Nephron progenitor cell (in vitro differentiated cells): ENCODE results near the gene CERS6.

Source experiments
- DNase-seq: peaks from one replicate; pipeline ENCODE4 v3.0.0; 2021
- H3K27ac Mint-ChIP-seq: 2 replicates; pipeline ENCODE4 v1.8.0; 2021; ENCODE audit warnings: mild to moderate bottlenecking, moderate library complexity, mixed read lengths
- H3K27me3 Mint-ChIP-seq: 2 replicates; pipeline ENCODE4 v1.8.0; 2021; ENCODE audit warnings: mild to moderate bottlenecking, low read depth, mixed read lengths; ENCODE audit not compliant: poor library complexity
- H3K36me3 Mint-ChIP-seq: 2 replicates; pipeline ENCODE4 v1.8.0; 2021; ENCODE audit warnings: low read depth, mixed read lengths
- H3K4me1 Mint-ChIP-seq: 2 replicates; pipeline ENCODE4 v1.8.0; 2021; ENCODE audit warnings: mixed read lengths
- H3K4me3 Mint-ChIP-seq: 2 replicates; pipeline ENCODE4 v1.8.0; 2021; ENCODE audit warnings: mild to moderate bottlenecking, moderate library complexity, mixed read lengths
- H3K9me3 Mint-ChIP-seq: 2 replicates; pipeline ENCODE4 v1.8.0; 2021; ENCODE audit warnings: mild to moderate bottlenecking, moderate library complexity, mixed read lengths
- CTCF ChIP-seq: fragments of 200-600 bp; sonication (generic); IDR thresholded peaks from 2 replicates; pipeline ENCODE4 v1.5.0; 2021; ENCODE audit warnings: antibody characterized with exemption

Gene CERS6

DNA sequence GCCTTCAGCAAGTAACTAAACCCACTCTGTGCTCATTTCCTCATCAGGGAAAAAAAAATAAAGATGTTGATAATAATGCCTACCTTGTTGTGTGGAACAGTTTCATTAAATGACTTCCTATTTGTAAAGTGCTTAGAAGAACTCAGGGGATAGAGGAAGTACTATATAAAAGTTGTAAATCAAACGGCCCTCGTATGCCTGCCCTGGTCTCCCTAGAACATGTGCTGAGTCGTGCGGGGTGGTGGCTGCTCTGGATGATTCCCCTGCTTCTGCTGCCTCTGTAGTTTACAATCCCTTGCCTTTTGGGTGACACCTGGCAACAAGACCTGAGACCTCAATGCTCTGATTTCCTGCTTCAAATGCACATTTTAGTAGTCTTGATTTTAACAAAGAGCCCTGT is 170.0 kb downstream of the CERS6 start:
- H3K4me3 Mint-ChIP-seq = no peak overlapping the region
- peaks cover 3% of the 10 kb centered on the region for H3K27me3 Mint-ChIP-seq
- no peak for DNase-seq
- no peak for TF ChIP-seq CTCF
- H3K27ac Mint-ChIP-seq = peak overlapping the region; percentile 45
- H3K4me1 Mint-ChIP-seq = peaks cover 41% of the 10 kb centered on the region
- no peaks in the 10 kb centered on the region for H3K36me3 Mint-ChIP-seq
- H3K9me3 Mint-ChIP-seq = no peaks in the 10 kb centered on the region

DNA sequence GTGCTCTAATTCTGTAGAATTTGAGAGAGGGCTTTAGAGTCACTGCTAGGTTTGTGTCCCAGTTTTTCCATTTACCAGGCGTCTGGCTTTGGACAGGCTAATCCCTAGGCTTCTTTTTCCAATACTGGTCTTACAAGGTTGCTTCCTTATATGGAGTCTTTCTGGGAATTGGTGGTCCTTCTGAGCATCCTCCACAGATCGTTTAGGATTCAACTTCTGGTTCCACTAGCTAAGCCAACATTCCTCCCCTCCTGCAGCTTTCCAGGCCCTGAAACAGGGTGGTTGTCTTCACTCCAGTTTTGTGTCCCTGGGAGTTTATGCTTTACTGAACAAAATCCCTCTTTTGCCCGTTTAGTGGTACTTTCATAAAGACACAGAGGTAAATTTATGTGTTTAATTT is 170.6 kb downstream of the CERS6 start:
- Mint-ChIP-seq H3K27ac (no peak overlapping the region), H3K27me3 (no peaks in the 10 kb centered on the region), H3K4me3 (no peak overlapping the region), H3K4me1 (peaks cover 41% of the 10 kb centered on the region), H3K36me3 (no peaks in the 10 kb centered on the region), H3K9me3 (no peaks in the 10 kb centered on the region)
- DNase-seq = no peak
- TF ChIP-seq CTCF = no peak

DNA sequence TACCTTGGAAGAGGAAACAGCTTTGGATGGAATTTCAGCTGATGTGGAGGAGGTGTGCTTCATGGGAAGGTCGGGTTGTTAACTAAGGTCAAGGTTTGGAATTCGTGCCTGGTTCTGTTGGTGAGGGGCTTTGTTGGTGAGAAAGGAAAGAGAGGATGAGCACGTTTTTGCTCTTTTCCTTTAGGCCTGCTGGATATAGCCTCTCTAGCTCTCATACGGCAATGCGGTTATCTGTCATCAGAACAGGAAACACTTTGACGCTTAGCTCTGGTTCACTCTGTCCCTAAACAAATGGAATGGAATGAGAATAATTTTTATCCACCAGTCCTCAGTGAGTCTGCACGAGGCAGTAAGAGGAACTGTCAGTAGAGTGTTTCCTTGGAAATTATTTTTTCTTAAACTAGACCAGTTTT is 176.6 kb downstream of the CERS6 start:
- no peak overlapping the region for H3K4me3 Mint-ChIP-seq
- DNase-seq = no peak
- H3K27me3 Mint-ChIP-seq = no peaks in the 10 kb centered on the region
- no peaks in the 10 kb centered on the region for H3K9me3 Mint-ChIP-seq
- no peak for TF ChIP-seq CTCF
- H3K36me3 Mint-ChIP-seq = no peaks in the 10 kb centered on the region
- H3K4me1 Mint-ChIP-seq = peaks cover 40% of the 10 kb centered on the region
- peak overlapping the region; percentile 60 for H3K27ac Mint-ChIP-seq

DNA sequence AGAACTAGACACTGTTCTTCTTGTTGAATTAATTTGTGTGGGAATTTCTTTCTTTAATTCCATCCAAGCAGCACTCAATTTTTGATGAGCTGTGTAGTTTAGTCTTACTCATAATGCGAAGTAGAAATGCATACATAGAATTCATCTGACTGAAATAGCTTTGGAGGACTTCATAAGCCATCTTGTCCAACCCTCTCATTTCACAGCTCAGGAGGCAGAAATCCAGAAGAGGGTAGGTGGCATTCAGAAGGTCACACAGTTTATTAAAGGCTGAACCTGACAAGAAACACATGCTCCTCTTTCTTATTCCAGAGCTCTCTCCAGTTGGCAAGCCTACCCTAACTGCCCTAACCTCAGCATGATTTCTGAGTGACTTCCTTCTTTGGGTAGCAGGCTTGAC is 177.1 kb downstream of the CERS6 start:
- TF ChIP-seq CTCF = no peak
- peaks cover 38% of the 10 kb centered on the region for H3K4me1 Mint-ChIP-seq
- no peaks in the 10 kb centered on the region for H3K36me3 Mint-ChIP-seq
- no peak for DNase-seq
- H3K27me3 Mint-ChIP-seq = no peaks in the 10 kb centered on the region
- H3K9me3 Mint-ChIP-seq = no peaks in the 10 kb centered on the region
- no peak overlapping the region for H3K4me3 Mint-ChIP-seq
- peak overlapping the region; percentile 22 for H3K27ac Mint-ChIP-seq

- TF ChIP-seq CTCF = no peak
- Mint-ChIP-seq H3K27me3 (no peaks in the 10 kb centered on the region), H3K4me1 (peaks cover 43% of the 10 kb centered on the region), H3K4me3 (no peak overlapping the region), H3K9me3 (no peaks in the 10 kb centered on the region), H3K27ac (no peak overlapping the region), H3K36me3 (no peaks in the 10 kb centered on the region)
- DNase-seq = no peak
These were observed 177.8 kb downstream of the CERS6 start for GRCh38 chr2:168633895-168634294.

GRCh38 chr2:168635065-168635577 is 179.0 kb downstream of the CERS6 start:
- DNase-seq = no peak
- H3K9me3 Mint-ChIP-seq = no peaks in the 10 kb centered on the region
- no peak for TF ChIP-seq CTCF
- no peaks in the 10 kb centered on the region for H3K36me3 Mint-ChIP-seq
- H3K27ac Mint-ChIP-seq = peak overlapping the region; percentile 68
- no peak overlapping the region for H3K4me3 Mint-ChIP-seq
- peaks cover 53% of the 10 kb centered on the region for H3K4me1 Mint-ChIP-seq
- no peaks in the 10 kb centered on the region for H3K27me3 Mint-ChIP-seq
